ENCODE measurements around the gene SACM1L. TPM values are rescaled to one million over a fixed set of nuclear protein-coding genes. Genes with fewer than 3 reads are reported as not detected.

SACM1L gene
- total RNA-seq, 4 donors from 2014 or later: 33.2 to 37.4 (median 36.2) TPM

- no peak for DNase-seq (ENCODE audit: extremely low spot score)
- TF ChIP-seq CTCF (IDR thresholded peaks at IDR 0.05): no peak
- no peak for TF ChIP-seq EP300 (IDR thresholded peaks at IDR 0.05)
- Histone ChIP-seq H3K4me3 (no peak overlapping the region), H3K4me1 (peaks cover 0 to 20% (median 13%) of the 10 kb centered on the region in 4 donors), H3K36me3 (peaks cover 26 to 71% (median 40%) of the 10 kb centered on the region in 4 donors), H3K27me3 (no peaks in the 10 kb centered on the region), H3K9me3 (no peaks in the 10 kb centered on the region), H3K27ac (replicated peaks in 1 of 4) (no peak overlapping the region)
- 53% methylated on average over 3 of the region's 3 CpGs for WGBS
- intact Hi-C loops (cut with DNase I): no loop called here
Observed at GRCh38 chr3:45719655-45720487, 30.7 kb downstream of the SACM1L start.

GRCh38 chr3:45724911-45725310, 35.7 kb downstream of the SACM1L start:
- H3K4me3 ChIP-seq: no peak overlapping the region
- TF ChIP-seq CTCF (IDR thresholded peaks at IDR 0.05) (no peak), POLR2A (IDR thresholded peaks at IDR 0.05; ENCODE audit: low read depth) (no peak), POLR2AphosphoS5 (IDR thresholded peaks at IDR 0.05) (no peak), EP300 (IDR thresholded peaks at IDR 0.05) (no peak)
- H3K36me3 ChIP-seq: peaks cover 21 to 66% (median 28%) of the 10 kb centered on the region in 4 donors
- no peak overlapping the region for H3K27ac ChIP-seq (replicated peaks in 1 of 4)
- no peak for DNase-seq (ENCODE audit: extremely low spot score)
- H3K27me3 ChIP-seq: no peaks in the 10 kb centered on the region
- WGBS: 79% methylated on average over 3 of the region's 3 CpGs
- intact Hi-C loops (cut with DNase I): no loop called here
- H3K9me3 ChIP-seq: no peaks in the 10 kb centered on the region
- peaks cover 0 to 8% (median 6%) of the 10 kb centered on the region in 4 donors for H3K4me1 ChIP-seq

GRCh38 chr3:45729614-45730013, 40.4 kb downstream of the SACM1L start:
- Histone ChIP-seq H3K4me1 (peaks cover 0 to 5% (median 0%) of the 10 kb centered on the region in 4 donors), H3K27me3 (no peaks in the 10 kb centered on the region), H3K27ac (replicated peaks in 1 of 4) (no peak overlapping the region), H3K4me3 (no peak overlapping the region), H3K36me3 (peaks cover 30 to 73% (median 47%) of the 10 kb centered on the region in 4 donors), H3K9me3 (no peaks in the 10 kb centered on the region)
- no peak for DNase-seq (ENCODE audit: extremely low spot score)
- intact Hi-C loops (cut with DNase I): no loop called here
- no peak for TF ChIP-seq EP300 (IDR thresholded peaks at IDR 0.05)
- no peak for TF ChIP-seq CTCF (IDR thresholded peaks at IDR 0.05)
- TF ChIP-seq POLR2AphosphoS5 (IDR thresholded peaks at IDR 0.05): no peak
- TF ChIP-seq POLR2A (IDR thresholded peaks at IDR 0.05; ENCODE audit: low read depth): no peak
- WGBS: 93% methylated on average over 2 of the region's 2 CpGs

- Histone ChIP-seq H3K36me3 (peaks cover 40 to 74% (median 54%) of the 10 kb centered on the region in 4 donors), H3K4me3 (no peak overlapping the region), H3K9me3 (no peaks in the 10 kb centered on the region), H3K27ac (replicated peaks in 1 of 4) (no peak overlapping the region), H3K4me1 (peaks cover 0 to 5% (median 0%) of the 10 kb centered on the region in 4 donors), H3K27me3 (no peaks in the 10 kb centered on the region)
- intact Hi-C loops (cut with DNase I): no loop called here
- no peak for DNase-seq (ENCODE audit: extremely low spot score)
- 90% methylated on average over 4 of the region's 4 CpGs for WGBS
- no peak for TF ChIP-seq POLR2AphosphoS5 (IDR thresholded peaks at IDR 0.05)
- no peak for TF ChIP-seq CTCF (IDR thresholded peaks at IDR 0.05)
- TF ChIP-seq POLR2A (IDR thresholded peaks at IDR 0.05; ENCODE audit: low read depth): no peak
- no peak for TF ChIP-seq EP300 (IDR thresholded peaks at IDR 0.05)
Observed at GRCh38 chr3:45730409-45731154, 41.4 kb downstream of the SACM1L start.
